ENCODE results near the gene SUFU. TPM values are rescaled to one million over a fixed set of nuclear protein-coding genes. Genes with fewer than 3 reads are reported as not detected.

SUFU gene
- total and polyA plus RNA-seq, 2 experiments from 2014 or later, result 10.9 to 18.2 TPM

DNA sequence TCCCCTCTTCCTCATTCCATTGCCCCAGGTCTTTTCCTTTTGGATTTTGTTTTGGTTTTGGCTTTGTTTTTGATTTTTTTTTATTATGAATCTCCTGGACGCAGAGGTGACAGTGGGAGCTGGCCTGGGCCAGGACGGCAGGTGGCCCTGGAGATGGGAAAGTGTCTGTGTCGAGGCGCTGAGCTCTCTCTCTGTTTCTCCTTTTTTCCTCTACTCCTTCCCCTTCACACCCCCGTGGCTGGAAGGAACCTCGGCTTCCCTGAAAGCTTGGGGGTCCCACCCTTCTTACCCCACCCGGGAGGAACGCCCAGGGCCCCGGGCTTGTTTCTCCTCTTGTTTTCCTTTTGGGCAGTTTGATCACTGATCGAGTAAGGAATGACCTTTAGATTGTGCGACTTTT, 153.7 kb downstream of the SUFU start:
- no peaks in the 10 kb centered on the region for H3K9me3 ChIP-seq (ENCODE audit: low read depth)
- peaks cover 24% of the 10 kb centered on the region for H4K20me1 ChIP-seq (ENCODE audit: insufficient read depth, poor library complexity, severe bottlenecking)
- H2AFZ ChIP-seq, result no peak overlapping the region
- WGBS (ENCODE audit: low lambda C conversion rate, missing lambda C conversion rate), result 93% methylated on average over 11 of the region's 11 CpGs
- no peak overlapping the region for H3K4me2 ChIP-seq
- no peaks in the 10 kb centered on the region for H3K36me3 ChIP-seq (replicated peaks; ENCODE audit: insufficient read depth, low read depth)
- no peak overlapping the region for H3K4me3 ChIP-seq
- no peak overlapping the region for H3K27ac ChIP-seq
- H3K27me3 ChIP-seq, result no peaks in the 10 kb centered on the region
- H3K4me1 ChIP-seq (ENCODE audit: insufficient read depth), result peaks cover 10% of the 10 kb centered on the region
- H3K79me2 ChIP-seq, result peaks cover 23% of the 10 kb centered on the region
- DNase-seq (ENCODE audit: low spot score), result no peak
- H3K9me2 ChIP-seq (replicated peaks; ENCODE audit: insufficient read depth), result no peaks in the 10 kb centered on the region
- TF ChIP-seq EZH2 (IDR thresholded peaks at IDR 0.05; ENCODE audit: borderline replicate concordance) (no peak), EZH2phosphoT487 (IDR thresholded peaks at IDR 0.05; ENCODE audit: low read depth, severe bottlenecking, unreplicated experiment) (no peak), CTCF (IDR thresholded peaks at IDR 0.05; ENCODE audit: poor library complexity) (no peak)

GRCh38 chr10:102657984-102658724, 154.4 kb downstream of the SUFU start:
- Histone ChIP-seq H3K9me2 (replicated peaks; ENCODE audit: insufficient read depth) (no peaks in the 10 kb centered on the region), H3K4me2 (no peak overlapping the region), H3K4me3 (no peak overlapping the region), H3K27me3 (no peaks in the 10 kb centered on the region), H3K4me1 (ENCODE audit: insufficient read depth) (peaks cover 10% of the 10 kb centered on the region), H3K27ac (no peak overlapping the region), H4K20me1 (ENCODE audit: insufficient read depth, poor library complexity, severe bottlenecking) (peaks cover 17% of the 10 kb centered on the region), H2AFZ (no peak overlapping the region), H3K79me2 (peaks cover 16% of the 10 kb centered on the region), H3K36me3 (replicated peaks; ENCODE audit: insufficient read depth, low read depth) (no peaks in the 10 kb centered on the region), H3K9me3 (ENCODE audit: low read depth) (no peaks in the 10 kb centered on the region)
- DNase-seq (ENCODE audit: low spot score), result no peak
- WGBS (ENCODE audit: low lambda C conversion rate, missing lambda C conversion rate), result 86% methylated on average over 12 of the region's 13 CpGs
- no peak for TF ChIP-seq EZH2 (IDR thresholded peaks at IDR 0.05; ENCODE audit: borderline replicate concordance)
- no peak for TF ChIP-seq EZH2phosphoT487 (IDR thresholded peaks at IDR 0.05; ENCODE audit: low read depth, severe bottlenecking, unreplicated experiment)
- TF ChIP-seq CTCF (IDR thresholded peaks at IDR 0.05; ENCODE audit: poor library complexity), result no peak

DNA sequence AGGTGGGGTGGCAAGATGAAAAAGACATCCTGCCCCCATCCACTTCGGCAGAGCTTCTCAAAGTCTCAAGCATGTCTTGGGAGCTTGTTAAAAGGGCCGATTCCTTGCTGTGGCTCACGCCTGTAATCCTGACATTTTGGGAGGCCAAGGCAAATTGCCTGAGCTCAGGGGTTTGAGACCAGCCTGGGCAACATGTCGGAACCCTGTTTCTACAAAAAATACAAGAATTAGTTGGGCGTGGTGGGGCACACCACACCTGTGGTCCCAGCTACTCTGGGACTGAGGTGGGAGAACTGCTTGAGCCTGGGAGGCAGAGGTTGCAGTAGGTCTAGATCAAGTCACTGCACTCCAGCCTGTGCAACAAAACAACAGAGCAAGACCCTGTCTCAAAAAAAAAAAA, 155.0 kb downstream of the SUFU start:
- no peaks in the 10 kb centered on the region for H3K36me3 ChIP-seq (replicated peaks; ENCODE audit: insufficient read depth, low read depth)
- H2AFZ ChIP-seq, result no peak overlapping the region
- no peak for TF ChIP-seq EZH2 (IDR thresholded peaks at IDR 0.05; ENCODE audit: borderline replicate concordance)
- no peak for TF ChIP-seq EZH2phosphoT487 (IDR thresholded peaks at IDR 0.05; ENCODE audit: low read depth, severe bottlenecking, unreplicated experiment)
- TF ChIP-seq CTCF (IDR thresholded peaks at IDR 0.05; ENCODE audit: poor library complexity), result no peak
- no peaks in the 10 kb centered on the region for H3K9me2 ChIP-seq (replicated peaks; ENCODE audit: insufficient read depth)
- H3K4me1 ChIP-seq (ENCODE audit: insufficient read depth), result peaks cover 10% of the 10 kb centered on the region
- no peak overlapping the region for H3K27ac ChIP-seq
- no peak overlapping the region for H3K4me3 ChIP-seq
- 94% methylated on average over 5 of the region's 5 CpGs for WGBS (ENCODE audit: low lambda C conversion rate, missing lambda C conversion rate)
- no peak for DNase-seq (ENCODE audit: low spot score)
- no peaks in the 10 kb centered on the region for H3K27me3 ChIP-seq
- H3K4me2 ChIP-seq, result no peak overlapping the region
- H4K20me1 ChIP-seq (ENCODE audit: insufficient read depth, poor library complexity, severe bottlenecking), result peaks cover 10% of the 10 kb centered on the region
- peaks cover 9% of the 10 kb centered on the region for H3K79me2 ChIP-seq
- no peaks in the 10 kb centered on the region for H3K9me3 ChIP-seq (ENCODE audit: low read depth)
